ENCODE measurements around the gene ING1. TPM values are rescaled to one million over a fixed set of nuclear protein-coding genes. Genes with fewer than 3 reads are reported as not detected.

ING1 gene
- total RNA-seq, 1 experiment from 2014 or later: 22.0 TPM

GRCh38 chr13:110705356-110705825, 8.1 kb upstream of the ING1 start:
- intact Hi-C loops (cut with micrococcal nuclease; ENCODE audit: unreplicated experiment): no loop called here
- DNase-seq (ENCODE audit: low spot score): no peak
- Histone ChIP-seq H3K9me3 (ENCODE audit: low read depth, low read length, poor library complexity, severe bottlenecking) (no peaks in the 10 kb centered on the region), H3K4me3 (ENCODE audit: low read depth, low read length, poor library complexity, severe bottlenecking) (peak overlapping the region; percentile 93), H3K4me1 (ENCODE audit: insufficient read depth, low read length, poor library complexity, severe bottlenecking) (peaks cover 10% of the 10 kb centered on the region), H3K36me3 (ENCODE audit: insufficient read depth, low read length, poor library complexity, severe bottlenecking) (peaks cover 13% of the 10 kb centered on the region), H3K27ac (ENCODE audit: low read depth, low read length, poor library complexity, severe bottlenecking) (peak overlapping the region; percentile 88), H3K27me3 (replicated peaks; ENCODE audit: insufficient read depth, low read depth, low read length, poor library complexity) (no peaks in the 10 kb centered on the region)
- POLR2A ChIA-PET (ENCODE audit: low non-redundant PET): no interaction called here
- CTCF ChIA-PET: no interaction called here
- BruUV-seq (replicated peaks): no TSS peak
- TF ChIP-seq EZH2 (IDR thresholded peaks at IDR 0.05; ENCODE audit: borderline replicate concordance, low read depth, low read length, poor library complexity, severe bottlenecking) (no peak), CTCF (conservative IDR thresholded peaks at IDR 0.05; ENCODE audit: low read depth, low read length) (no peak)

GRCh38 chr13:110705826-110706569, 7.5 kb upstream of the ING1 start, which contains the start of gene CARS2:
Gene CARS2, minus strand, starts transcription at chr13:110706116. Its CDS starts 23 bp downstream, at chr13:110706093.
- peak; percentile 97 for DNase-seq (ENCODE audit: low spot score)
- peaks cover 8% of the 10 kb centered on the region for H3K36me3 ChIP-seq (ENCODE audit: insufficient read depth, low read length, poor library complexity, severe bottlenecking)
- BruUV-seq (replicated peaks): no TSS peak
- no peaks in the 10 kb centered on the region for H3K9me3 ChIP-seq (ENCODE audit: low read depth, low read length, poor library complexity, severe bottlenecking)
- no peak for TF ChIP-seq EZH2 (IDR thresholded peaks at IDR 0.05; ENCODE audit: borderline replicate concordance, low read depth, low read length, poor library complexity, severe bottlenecking)
- TF ChIP-seq CTCF (conservative IDR thresholded peaks at IDR 0.05; ENCODE audit: low read depth, low read length): no peak; the same call in 1 of the 2 replicates
- intact Hi-C loops (cut with micrococcal nuclease; ENCODE audit: unreplicated experiment): no loop called here
- H3K27ac ChIP-seq (ENCODE audit: low read depth, low read length, poor library complexity, severe bottlenecking): peak within 1 kb of the TSS; percentile 88
- CTCF ChIA-PET: no interaction called here
- H3K4me1 ChIP-seq (ENCODE audit: insufficient read depth, low read length, poor library complexity, severe bottlenecking): peaks cover 10% of the 10 kb centered on the region
- POLR2A ChIA-PET (ENCODE audit: low non-redundant PET): no interaction called here
- no peaks in the 10 kb centered on the region for H3K27me3 ChIP-seq (replicated peaks; ENCODE audit: insufficient read depth, low read depth, low read length, poor library complexity)
- peak within 1 kb of the TSS; percentile 93 for H3K4me3 ChIP-seq (ENCODE audit: low read depth, low read length, poor library complexity, severe bottlenecking)

GRCh38 chr13:110706570-110707372, 6.7 kb upstream of the ING1 start:
- Histone ChIP-seq H3K27me3 (replicated peaks; ENCODE audit: insufficient read depth, low read depth, low read length, poor library complexity) (no peaks in the 10 kb centered on the region), H3K36me3 (ENCODE audit: insufficient read depth, low read length, poor library complexity, severe bottlenecking) (peaks cover under 1% of the 10 kb centered on the region), H3K4me3 (ENCODE audit: low read depth, low read length, poor library complexity, severe bottlenecking) (peak overlapping the region; percentile 93), H3K9me3 (ENCODE audit: low read depth, low read length, poor library complexity, severe bottlenecking) (no peaks in the 10 kb centered on the region), H3K27ac (ENCODE audit: low read depth, low read length, poor library complexity, severe bottlenecking) (peak overlapping the region; percentile 88), H3K4me1 (ENCODE audit: insufficient read depth, low read length, poor library complexity, severe bottlenecking) (peaks cover 10% of the 10 kb centered on the region)
- DNase-seq (ENCODE audit: low spot score): no peak
- ChIA-PET POLR2A (ENCODE audit: low non-redundant PET) (no interaction called here), CTCF (no interaction called here)
- BruUV-seq (replicated peaks): no TSS peak
- TF ChIP-seq CTCF (conservative IDR thresholded peaks at IDR 0.05; ENCODE audit: low read depth, low read length) (no peak), EZH2 (IDR thresholded peaks at IDR 0.05; ENCODE audit: borderline replicate concordance, low read depth, low read length, poor library complexity, severe bottlenecking) (no peak)
- intact Hi-C loops (cut with micrococcal nuclease; ENCODE audit: unreplicated experiment): no loop called here
